Measurements from ENCODE around the gene PLAAT2. TPM values are rescaled to one million over a fixed set of nuclear protein-coding genes. Genes with fewer than 3 reads are reported as not detected.

PLAAT2 gene
- total RNA-seq, 1 donor from 2014 or later, result not detected

DNA sequence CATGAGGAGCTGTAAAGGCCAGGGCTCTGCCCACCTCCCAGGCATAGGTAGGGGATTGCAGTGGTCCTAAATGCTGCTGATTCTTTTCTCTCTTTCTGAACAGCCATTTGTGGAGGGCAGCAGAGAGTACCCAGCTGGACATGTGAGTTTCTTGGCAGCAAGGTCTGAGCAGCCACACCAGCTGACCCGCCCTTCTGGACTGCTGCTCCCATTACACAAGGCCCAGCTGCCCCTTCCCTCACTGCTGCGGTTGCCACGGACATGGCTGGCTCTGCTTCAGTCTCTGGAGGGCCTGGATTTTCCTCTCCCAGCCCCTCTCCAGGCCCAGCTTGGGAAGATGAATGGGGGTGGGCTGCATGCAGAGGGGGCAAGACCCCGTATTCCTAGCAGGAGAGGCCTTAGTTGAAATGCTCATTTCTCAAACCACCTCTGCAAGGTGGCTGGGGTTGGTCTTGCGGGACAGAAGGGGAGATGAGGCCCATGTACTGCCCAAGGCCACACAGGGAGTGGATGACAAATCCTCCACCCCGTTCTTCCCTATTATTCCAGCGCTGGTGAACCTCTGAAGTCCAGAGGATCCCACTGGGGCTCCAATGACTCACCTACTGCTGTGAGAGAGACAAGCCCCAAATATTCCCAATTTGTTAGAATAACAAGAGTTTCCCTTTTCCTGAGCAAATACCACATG is 52.7 kb downstream of the PLAAT2 start:
- intact Hi-C loops (cut with micrococcal nuclease), result loop anchor here (10.0 kb wide), 1 partner anchor 54 kb away; the partner anchor contains the start of gene PLAAT2
- Mint-ChIP-seq H3K27ac (no peak overlapping the region), H3K27me3 (no peaks in the 10 kb centered on the region), H3K4me3 (no peak overlapping the region), H3K36me3 (ENCODE audit: low read depth) (no peaks in the 10 kb centered on the region), H3K9me3 (no peaks in the 10 kb centered on the region), H3K4me1 (peaks cover 5% of the 10 kb centered on the region)
- DNase-seq, result no peak

DNA sequence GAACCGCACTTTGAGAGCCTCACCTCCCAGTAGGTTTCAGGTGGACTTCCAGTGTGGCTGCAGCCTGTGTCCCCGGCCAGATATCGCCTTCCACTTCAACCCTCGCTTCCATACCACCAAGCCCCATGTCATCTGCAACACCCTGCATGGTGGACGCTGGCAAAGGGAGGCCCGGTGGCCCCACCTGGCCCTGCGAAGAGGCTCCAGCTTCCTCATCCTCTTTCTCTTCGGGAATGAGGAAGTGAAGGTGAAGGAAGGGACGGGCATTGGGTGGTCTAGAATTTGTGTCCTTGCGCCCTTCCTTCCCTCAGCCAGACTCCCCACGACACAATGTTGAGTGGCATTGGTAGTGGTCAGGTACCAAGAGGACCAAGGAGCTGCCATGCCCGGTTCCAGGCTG is 54.4 kb downstream of the PLAAT2 start:
- Mint-ChIP-seq H3K36me3 (ENCODE audit: low read depth) (no peaks in the 10 kb centered on the region), H3K4me3 (no peak overlapping the region), H3K27me3 (no peaks in the 10 kb centered on the region), H3K9me3 (no peaks in the 10 kb centered on the region), H3K4me1 (peaks cover 5% of the 10 kb centered on the region), H3K27ac (no peak overlapping the region)
- intact Hi-C loops (cut with micrococcal nuclease), result no loop called here
- DNase-seq, result no peak

DNA sequence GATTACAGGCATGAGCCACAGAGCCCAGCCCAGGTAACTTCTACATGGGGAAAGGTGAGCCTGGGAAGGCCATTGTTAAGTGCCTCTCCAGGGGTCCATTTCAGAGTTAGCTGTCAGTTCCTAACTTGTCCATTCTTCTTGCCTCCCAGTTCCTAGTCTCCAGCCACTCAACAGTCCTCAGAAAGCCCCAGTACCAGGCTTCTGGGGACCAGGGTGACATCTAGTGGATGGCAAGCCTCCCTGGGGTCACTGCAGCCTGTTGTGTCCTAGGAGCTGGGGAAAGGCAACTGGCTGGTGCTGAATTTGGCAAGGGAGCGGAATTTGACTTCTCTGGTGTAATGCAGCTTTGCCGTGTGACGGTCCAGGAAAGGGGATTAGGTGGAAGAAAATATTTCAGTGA is 55.2 kb downstream of the PLAAT2 start:
- Mint-ChIP-seq H3K36me3 (ENCODE audit: low read depth) (no peaks in the 10 kb centered on the region), H3K9me3 (peaks cover 3% of the 10 kb centered on the region), H3K27ac (no peak overlapping the region), H3K27me3 (no peaks in the 10 kb centered on the region), H3K4me1 (peaks cover 5% of the 10 kb centered on the region), H3K4me3 (no peak overlapping the region)
- intact Hi-C loops (cut with micrococcal nuclease), result no loop called here
- DNase-seq, result peak; percentile 68

DNA sequence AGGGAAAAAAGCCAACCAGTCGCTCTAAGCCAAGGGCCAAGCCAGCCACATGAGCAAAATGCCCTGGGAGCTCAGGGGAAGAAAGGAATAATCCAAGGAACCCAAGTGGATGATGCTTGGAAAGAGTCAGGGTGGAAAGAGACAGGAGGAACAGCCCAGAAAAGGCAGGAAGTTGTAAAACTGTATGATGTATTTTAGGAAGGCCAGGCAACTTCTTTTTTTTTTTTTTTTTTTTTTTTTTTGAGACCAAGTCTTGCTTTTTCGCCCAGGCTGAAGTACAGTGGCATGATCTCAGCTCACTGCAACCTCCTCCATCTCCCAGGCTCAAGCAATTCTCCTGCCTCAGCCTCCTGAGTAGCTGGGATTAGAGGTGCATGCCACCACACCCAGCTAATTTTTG is 55.7 kb downstream of the PLAAT2 start:
- intact Hi-C loops (cut with micrococcal nuclease), result no loop called here
- no peak for DNase-seq
- H3K4me1 Mint-ChIP-seq, result peaks cover 5% of the 10 kb centered on the region
- H3K4me3 Mint-ChIP-seq, result no peak overlapping the region
- peaks cover 8% of the 10 kb centered on the region for H3K9me3 Mint-ChIP-seq
- H3K36me3 Mint-ChIP-seq (ENCODE audit: low read depth), result no peaks in the 10 kb centered on the region
- no peak overlapping the region for H3K27ac Mint-ChIP-seq
- no peaks in the 10 kb centered on the region for H3K27me3 Mint-ChIP-seq

DNA sequence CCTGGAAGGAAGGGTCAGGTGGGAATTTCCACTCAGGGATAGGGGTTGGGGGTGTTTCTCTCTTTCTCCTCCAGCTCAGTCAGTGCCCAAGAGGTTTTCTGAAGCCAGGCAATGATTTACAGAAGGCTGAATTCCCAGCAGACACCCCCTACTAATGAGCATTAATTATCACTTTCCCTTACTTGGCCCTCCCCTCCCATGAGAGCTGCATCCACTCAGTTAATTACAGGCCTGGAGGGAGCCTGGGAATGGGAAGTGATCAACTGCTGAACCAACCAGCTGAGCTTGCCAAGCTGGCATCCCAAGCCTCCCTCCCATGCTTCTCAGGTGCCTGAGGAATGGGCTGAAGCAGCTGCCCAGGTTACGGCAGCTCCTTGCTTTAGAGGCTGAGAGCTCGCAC is 56.3 kb downstream of the PLAAT2 start:
- Mint-ChIP-seq H3K9me3 (peaks cover 8% of the 10 kb centered on the region), H3K27me3 (no peaks in the 10 kb centered on the region), H3K4me1 (peaks cover 9% of the 10 kb centered on the region), H3K4me3 (no peak overlapping the region), H3K27ac (no peak overlapping the region), H3K36me3 (ENCODE audit: low read depth) (no peaks in the 10 kb centered on the region)
- no peak for DNase-seq
- intact Hi-C loops (cut with micrococcal nuclease), result no loop called here

DNA sequence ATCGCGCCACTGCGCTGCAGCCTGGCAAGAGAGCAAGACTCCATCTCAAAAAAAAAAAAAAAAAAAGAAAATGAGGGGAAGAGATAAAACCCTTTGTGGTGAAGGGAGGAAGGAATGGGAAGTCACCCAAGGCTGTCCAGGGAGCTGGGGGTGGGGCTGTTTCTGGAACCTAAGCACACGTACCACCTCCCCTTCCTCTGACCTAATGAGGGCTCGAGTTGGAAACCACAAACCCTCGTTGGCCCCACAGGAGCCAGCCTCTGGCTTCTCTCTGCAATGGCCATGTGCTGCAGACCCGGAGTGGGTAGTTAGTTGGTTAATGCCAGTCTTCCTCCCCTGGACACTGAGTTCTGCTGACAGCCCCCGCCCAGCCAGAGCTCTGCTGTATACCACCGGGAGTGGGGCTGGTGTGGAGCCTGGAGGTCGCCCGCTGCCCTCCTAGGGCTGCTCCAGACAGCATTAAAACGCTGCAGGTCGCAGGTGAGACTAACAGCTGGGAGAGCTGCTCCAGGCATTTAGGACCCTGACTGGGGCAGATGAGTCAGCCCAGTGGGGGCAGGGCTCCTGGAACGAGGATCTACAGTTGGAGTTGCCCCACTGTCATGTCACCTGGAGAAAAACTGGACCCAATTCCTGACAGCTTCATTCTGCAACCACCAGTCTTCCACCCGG is 57.2 kb downstream of the PLAAT2 start, which contains the start of gene LGALS12:
TSS of gene LGALS12 (plus strand) at position 228 of the 672 bp plus-strand sequence. CDS start at position 603, 375 bp downstream.
- intact Hi-C loops (cut with micrococcal nuclease), result no loop called here
- Mint-ChIP-seq H3K27me3 (no peaks in the 10 kb centered on the region), H3K27ac (no peak within 1 kb of the TSS), H3K9me3 (peaks cover 8% of the 10 kb centered on the region), H3K4me3 (no peak within 1 kb of the TSS), H3K4me1 (peaks cover 9% of the 10 kb centered on the region), H3K36me3 (ENCODE audit: low read depth) (no peaks in the 10 kb centered on the region)
- DNase-seq, result no peak

DNA sequence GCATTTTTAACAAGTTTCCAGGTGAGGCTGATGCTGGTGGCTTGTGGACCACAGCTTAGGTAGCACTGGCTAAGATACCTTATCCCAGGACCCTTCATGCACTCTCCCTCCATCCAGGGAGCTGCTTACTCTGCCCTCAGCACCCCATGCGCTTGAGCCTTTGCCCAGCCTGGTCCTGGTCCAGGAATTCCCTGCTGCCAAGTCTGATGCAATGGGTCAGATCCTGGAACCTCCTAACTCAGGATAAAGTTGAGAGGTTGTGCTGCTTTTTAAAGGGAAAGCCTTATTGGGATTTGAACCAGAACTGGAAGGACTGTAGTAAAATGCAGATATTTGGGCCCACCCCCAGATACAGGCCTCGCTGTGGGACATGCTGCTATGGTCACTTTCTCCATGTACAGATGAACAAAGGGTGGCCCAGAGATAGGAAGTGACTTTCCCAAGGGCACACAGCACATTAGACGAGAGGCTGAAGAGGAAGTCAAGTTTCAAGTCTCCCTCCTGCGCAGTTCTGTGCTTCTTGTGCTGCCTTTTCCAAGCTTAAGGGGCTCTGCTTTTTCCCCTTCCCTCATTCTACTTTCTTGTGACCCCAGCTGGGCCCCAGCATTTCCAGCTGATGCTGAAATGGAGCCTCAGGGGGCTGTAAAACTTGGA is 58.1 kb downstream of the PLAAT2 start:
- Mint-ChIP-seq H3K36me3 (ENCODE audit: low read depth) (peaks cover 2% of the 10 kb centered on the region), H3K27me3 (no peaks in the 10 kb centered on the region), H3K9me3 (peaks cover 14% of the 10 kb centered on the region), H3K4me1 (peaks cover 9% of the 10 kb centered on the region), H3K27ac (no peak overlapping the region), H3K4me3 (no peak overlapping the region)
- intact Hi-C loops (cut with micrococcal nuclease), result no loop called here
- DNase-seq, result no peak

DNA sequence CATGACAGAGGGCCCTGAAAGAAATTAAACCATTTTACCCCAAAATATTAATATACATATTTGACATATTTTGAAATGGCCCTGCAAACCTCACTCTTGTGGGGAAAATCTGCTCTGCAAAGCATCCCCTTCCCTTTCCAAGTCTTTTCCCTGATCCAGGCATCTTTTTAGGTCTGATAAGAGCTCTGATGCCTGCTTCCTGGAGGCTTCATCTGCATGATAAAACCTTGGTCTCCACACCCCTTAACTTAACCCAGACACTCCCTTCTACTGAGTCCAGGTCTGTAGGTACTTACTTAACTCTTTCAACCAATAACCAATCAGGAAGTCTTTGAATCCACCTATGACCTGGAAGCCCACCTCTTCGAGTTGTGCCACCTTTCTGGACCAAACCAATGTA is 59.1 kb downstream of the PLAAT2 start:
- no peaks in the 10 kb centered on the region for H3K27me3 Mint-ChIP-seq
- no peak for DNase-seq
- peaks cover 2% of the 10 kb centered on the region for H3K36me3 Mint-ChIP-seq (ENCODE audit: low read depth)
- intact Hi-C loops (cut with micrococcal nuclease), result no loop called here
- no peak overlapping the region for H3K4me3 Mint-ChIP-seq
- H3K9me3 Mint-ChIP-seq, result peaks cover 22% of the 10 kb centered on the region
- H3K4me1 Mint-ChIP-seq, result peaks cover 9% of the 10 kb centered on the region
- no peak overlapping the region for H3K27ac Mint-ChIP-seq

DNA sequence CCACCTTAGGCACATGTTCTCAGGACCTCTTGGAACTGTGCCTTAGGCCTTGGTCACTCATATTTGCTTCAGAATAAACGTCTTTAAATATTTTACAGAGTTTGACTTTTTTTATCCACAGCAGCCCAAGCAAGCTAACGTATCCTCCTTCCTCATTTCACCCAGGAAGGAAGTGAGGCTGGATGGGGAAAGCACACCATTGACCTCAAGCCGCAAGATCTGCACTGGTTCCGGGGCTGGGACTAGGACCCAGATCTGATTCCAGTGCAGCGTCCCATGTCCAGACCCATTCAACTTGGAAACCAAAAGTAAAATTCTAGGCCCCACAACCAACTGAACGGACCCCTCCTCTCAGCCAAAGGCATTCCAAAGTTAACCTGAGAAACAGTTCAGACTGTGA is 59.7 kb downstream of the PLAAT2 start:
- peaks cover 9% of the 10 kb centered on the region for H3K4me1 Mint-ChIP-seq
- peaks cover under 1% of the 10 kb centered on the region for H3K27me3 Mint-ChIP-seq
- peaks cover 2% of the 10 kb centered on the region for H3K36me3 Mint-ChIP-seq (ENCODE audit: low read depth)
- no peak overlapping the region for H3K27ac Mint-ChIP-seq
- intact Hi-C loops (cut with micrococcal nuclease), result no loop called here
- H3K9me3 Mint-ChIP-seq, result peaks cover 24% of the 10 kb centered on the region
- no peak overlapping the region for H3K4me3 Mint-ChIP-seq
- no peak for DNase-seq

Other genes starting within 250 kb of the PLAAT2 start
- gene SLC22A9, start 193.6 kb downstream of the PLAAT2 start, total RNA-seq, result not detected in 2 replicates
- not detected in 2 replicates for gene PLAAT5, start 72.2 kb downstream of the PLAAT2 start, total RNA-seq
- not detected in 2 replicates for gene LGALS12, start 57.3 kb downstream of the PLAAT2 start, total RNA-seq
- 12.2 and 14.7 TPM in 2 replicates for gene PLAAT4, start 26.6 kb downstream of the PLAAT2 start, total RNA-seq
- gene PLAAT3, start 51.1 kb upstream of the PLAAT2 start, total RNA-seq, result 2.1 and 3.1 TPM in 2 replicates
- gene ATL3, start 108.0 kb upstream of the PLAAT2 start, total RNA-seq, result 38.5 and 39.5 TPM in 2 replicates
- 51.3 and 54.2 TPM in 2 replicates for gene RTN3, start 118.1 kb upstream of the PLAAT2 start, total RNA-seq
- 3.8 and 5.3 TPM in 2 replicates for gene ZFTA, start 205.4 kb upstream of the PLAAT2 start, total RNA-seq